CD14-positive monocyte (primary cell): ENCODE results near the gene CARD6. TPM values are rescaled to one million over a fixed set of nuclear protein-coding genes. Genes with fewer than 3 reads are reported as not detected.

Experiments used
- DNase-seq, 3 donors: peaks; one replicate each; pipeline ENCODE4 v3.0.0-alpha.2; 2011 to 2022
- H2AFZ ChIP-seq: 2 replicates; pipeline ENCODE4 v1.6.0; 2012; ENCODE audit warnings: mild to moderate bottlenecking, low read depth, low read length, inconsistent platforms; ENCODE audit not compliant: insufficient read depth, poor library complexity, severe bottlenecking
- H3K27ac ChIP-seq, 2 donors: 1 replicate in 1 of 2; 2 replicates in 1 of 2; pipeline ENCODE4 v1.5.1; 2012 to 2013; ENCODE audit warnings: low read length in 2 of 2, control low read depth in 1 of 2, inconsistent platforms in 1 of 2, low read depth in 1 of 2, mild to moderate bottlenecking in 1 of 2
- H3K27me3 ChIP-seq, 2 donors: one replicate each; pipeline versions ENCODE4 v1.6.0 to v1.6.1; 2011 to 2013; ENCODE audit warnings: low read length in 2 of 2; ENCODE audit not compliant: control insufficient read depth in 2 of 2, insufficient read depth in 2 of 2
- H3K36me3 ChIP-seq, 2 donors: replicated peaks in 1 of 2; 1 replicate in 1 of 2; 2 replicates in 1 of 2; pipeline versions ENCODE4 v1.5.1 to v1.6.1; 2012 to 2013; ENCODE audit warnings: low read length in 2 of 2, control low read depth in 1 of 2, inconsistent platforms in 1 of 2, mild to moderate bottlenecking in 1 of 2; ENCODE audit not compliant: insufficient read depth in 2 of 2, control insufficient read depth in 1 of 2
- H3K4me1 ChIP-seq, 2 donors: 1 replicate in 1 of 2; 2 replicates in 1 of 2; pipeline versions ENCODE4 v1.5.1 to v1.6.1; 2012 to 2013; ENCODE audit warnings: low read length in 2 of 2, control low read depth in 1 of 2, inconsistent platforms in 1 of 2, mild to moderate bottlenecking in 1 of 2, moderate library complexity in 1 of 2; ENCODE audit not compliant: insufficient read depth in 2 of 2, control insufficient read depth in 1 of 2
- H3K4me2 ChIP-seq: replicated peaks from 2 replicates; pipeline ENCODE3; 2012; ENCODE audit warnings: low read length, moderate library complexity, mild to moderate bottlenecking; ENCODE audit not compliant: poor library complexity, severe bottlenecking; ENCODE audit errors: extremely low read depth
- H3K4me3 ChIP-seq, 3 experiments: fragments of 200-600 bp in 1 of 3; sonication (generic) in 1 of 3; replicated peaks in 1 of 3; 1 replicate in 2 of 3; 2 replicates in 1 of 3; pipeline ENCODE4 v1.5.1; 2011 to 2013; ENCODE audit warnings: low read length in 3 of 3, mild to moderate bottlenecking in 3 of 3, control low read depth in 2 of 3, low read depth in 2 of 3, inconsistent platforms in 1 of 3, moderate library complexity in 1 of 3
- H3K79me2 ChIP-seq: 2 replicates; pipeline ENCODE4 v1.6.0; 2012; ENCODE audit warnings: mild to moderate bottlenecking, control low read depth, inconsistent platforms, low read length, moderate library complexity; ENCODE audit not compliant: insufficient read depth
- H3K9ac ChIP-seq: 2 replicates; pipeline ENCODE4 v1.6.0; 2017; ENCODE audit warnings: low read length, mild to moderate bottlenecking; ENCODE audit not compliant: insufficient read depth, poor library complexity, severe bottlenecking
- H3K9me3 ChIP-seq, 2 donors: replicated peaks in 1 of 2; 1 replicate in 1 of 2; 2 replicates in 1 of 2; pipeline versions ENCODE4 v1.5.1 to v1.6.1; 2012 to 2013; ENCODE audit warnings: low read length in 2 of 2, control low read depth in 1 of 2; ENCODE audit not compliant: control insufficient read depth in 1 of 2, insufficient read depth in 1 of 2
- H4K20me1 ChIP-seq: 2 replicates; pipeline ENCODE4 v1.6.0; 2012; ENCODE audit warnings: mild to moderate bottlenecking, low read length, control low read depth, moderate library complexity; ENCODE audit not compliant: insufficient read depth
- H3K27ac Mint-ChIP-seq, 7 donors: one replicate each; pipeline ENCODE4 v1.8.0; 2020; ENCODE audit warnings: mild to moderate bottlenecking in 7 of 7, mixed read lengths in 7 of 7, moderate library complexity in 6 of 7, inconsistent platforms in 2 of 7
- H3K27me3 Mint-ChIP-seq, 3 donors: one replicate each; pipeline ENCODE4 v1.8.0; 2021 to 2022; ENCODE audit warnings: low read depth in 3 of 3, mild to moderate bottlenecking in 3 of 3, mixed read lengths in 3 of 3, moderate library complexity in 3 of 3, inconsistent platforms in 1 of 3
- H3K36me3 Mint-ChIP-seq, 2 donors: one replicate each; pipeline ENCODE4 v1.8.0; 2020; ENCODE audit warnings: mixed read lengths in 2 of 2, inconsistent platforms in 1 of 2, mild to moderate bottlenecking in 1 of 2
- H3K4me1 Mint-ChIP-seq: one replicate; pipeline ENCODE4 v1.8.0; 2020; ENCODE audit warnings: mild to moderate bottlenecking, mixed read lengths
- H3K4me3 Mint-ChIP-seq, 2 donors: one replicate each; pipeline ENCODE4 v1.8.0; 2020; ENCODE audit warnings: mild to moderate bottlenecking in 2 of 2, mixed read lengths in 2 of 2, moderate library complexity in 1 of 2
- H3K9me3 Mint-ChIP-seq, 7 donors: one replicate each; pipeline ENCODE4 v1.8.0; 2020 to 2022; ENCODE audit warnings: mixed read lengths in 7 of 7, mild to moderate bottlenecking in 6 of 7, moderate library complexity in 6 of 7, inconsistent platforms in 2 of 7
- CTCF ChIP-seq: fragments of 200-600 bp; IDR thresholded peaks from one replicate; pipeline ENCODE4 v1.8.0; 2022; ENCODE audit warnings: antibody characterized with exemption, mild to moderate bottlenecking
- WGBS: methylation state at CpG from one replicate; pipeline ENCODE4 v1.1.5; 2013; ENCODE audit warnings: missing lambda C conversion rate; ENCODE audit not compliant: insufficient coverage; 5-methylcytosine and 5-hydroxymethylcytosine counted together
- intact Hi-C, 2 donors: fragments of 100-400 bp; cut with micrococcal nuclease; formaldehyde crosslinking; loops; one replicate each; pipeline versions ENCODE4 v1.15.0 to v1.15.1; 2023
- polyA plus RNA-seq, 3 donors: library from polyadenylated mRNA; depleted of rRNA in 1 of 3; unstranded in 2 of 3; stranded (reverse) in 1 of 3; fragments of 300-500 nt in 2 of 3; fragments of >200 nt in 1 of 3; fragmentation: Illumina TruSeq in 2 of 3; gene quantifications; 1 replicate in 2 of 3; 2 replicates in 1 of 3; pipeline ENCODE4 v1.2.3, GENCODE V29; 2012 to 2021

The CARD6 gene
- polyA plus RNA-seq, 3 donors: 5.8 to 15.6 (median 10.6) TPM

- TF ChIP-seq CTCF: no peak
- Histone ChIP-seq H3K9ac (peak overlapping the region; percentile 89), H2AFZ (peak overlapping the region; percentile 97), H3K27ac (peak overlapping the region; percentile 92 to 96), H3K4me3 (peak overlapping the region; percentile 86 to 99 (median 89)), H3K4me2 (peak overlapping the region; percentile 79), H3K4me1 (peaks cover 38 to 45% of the 10 kb centered on the region in 2 donors), H3K36me3 (peaks cover 43 to 48% of the 10 kb centered on the region in 2 donors), H4K20me1 (peaks cover 46% of the 10 kb centered on the region), H3K79me2 (peaks cover 52% of the 10 kb centered on the region), H3K9me3 (no peaks in the 10 kb centered on the region), H3K27me3 (no peaks in the 10 kb centered on the region)
- 0% methylated on average over 21 of the region's 21 CpGs for WGBS
- Mint-ChIP-seq H3K36me3 (peaks cover 44 to 48% of the 10 kb centered on the region in 2 donors), H3K4me3 (peak overlapping the region; percentile 95 to 99), H3K4me1 (peaks cover 44% of the 10 kb centered on the region), H3K9me3 (peaks cover 0 to 3% (median 0%) of the 10 kb centered on the region in 7 donors), H3K27ac (peak overlapping the region; percentile 96 to 99 (median 97)), H3K27me3 (peaks cover 0 to 2% (median 0%) of the 10 kb centered on the region in 3 donors)
- peak; percentile 24 to 32 (median 25) for DNase-seq
- intact Hi-C loops: loop anchor here in 1 of 2 donors (10.0 kb wide), 2 partner anchors 80 to 1070 kb away; partner anchors contain the start of genes RIMOC1 and TTC33
Observed at GRCh38 chr5:40834391-40834848, 6.7 kb upstream of the CARD6 start.

- Histone ChIP-seq H3K27ac (peak within 1 kb of the TSS; percentile 92 to 96), H3K4me3 (peak within 1 kb of the TSS; percentile 86 to 99 (median 89)), H4K20me1 (peaks cover 41% of the 10 kb centered on the region), H3K9ac (peak within 1 kb of the TSS; percentile 89), H2AFZ (peak within 1 kb of the TSS; percentile 97), H3K9me3 (no peaks in the 10 kb centered on the region), H3K79me2 (peaks cover 48% of the 10 kb centered on the region), H3K4me1 (peaks cover 38 to 45% of the 10 kb centered on the region in 2 donors), H3K27me3 (no peaks in the 10 kb centered on the region), H3K36me3 (peaks cover 37 to 41% of the 10 kb centered on the region in 2 donors), H3K4me2 (peak within 1 kb of the TSS; percentile 79)
- H3K9me3 Mint-ChIP-seq: peaks cover 0 to 3% (median 0%) of the 10 kb centered on the region in 7 donors
- peak within 1 kb of the TSS; percentile 95 to 99 for H3K4me3 Mint-ChIP-seq
- intact Hi-C loops: loop anchor here in 1 of 2 donors (10.0 kb wide), 2 partner anchors 80 to 1070 kb away; partner anchors contain the start of genes RIMOC1 and TTC33
- TF ChIP-seq CTCF: no peak
- H3K27ac Mint-ChIP-seq: peak within 1 kb of the TSS; percentile 96 to 99 (median 97)
- DNase-seq: peak; percentile 93 to 96 (median 95)
- WGBS: 1% methylated on average over 56 of the region's 61 CpGs
- H3K27me3 Mint-ChIP-seq: peaks cover 0 to 2% (median 0%) of the 10 kb centered on the region in 3 donors
- H3K36me3 Mint-ChIP-seq: peaks cover 39 to 41% of the 10 kb centered on the region in 2 donors
- H3K4me1 Mint-ChIP-seq: peaks cover 44% of the 10 kb centered on the region
Observed at GRCh38 chr5:40834849-40835787, 6.0 kb upstream of the CARD6 start, which contains the start of gene RPL37. RPL37 (minus strand) TSS chr5:40835222; CDS start chr5:40835185, 37 bp downstream.
